ENCODE results near the gene ADTRP.
"Not testable (repeated sequence)": the region's sequence is repeated elsewhere in the genome, so short reads cannot be mapped to it uniquely, and the experiment has no call there.

Gene ADTRP

DNA sequence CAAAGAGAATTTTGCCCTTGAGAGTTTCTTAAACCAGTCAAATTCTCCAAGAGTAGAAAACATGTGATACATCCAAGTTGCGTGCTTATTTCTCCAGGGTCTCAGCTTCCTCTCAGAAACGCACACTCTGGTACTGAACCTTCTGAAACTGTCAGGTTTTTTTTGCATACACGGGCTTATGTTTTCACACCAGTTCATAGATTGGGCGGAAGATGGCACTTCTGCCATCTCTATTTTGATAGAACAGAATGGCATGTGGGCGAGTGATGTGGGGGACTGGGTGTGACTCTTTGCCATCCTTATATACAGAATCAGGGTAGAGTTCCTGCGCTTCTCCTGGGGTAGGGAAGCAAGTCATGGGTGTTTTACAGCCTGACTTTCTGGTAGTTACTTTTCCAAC lies 56.4 kb downstream of the ADTRP start:
- no peak for DNase-seq

DNA sequence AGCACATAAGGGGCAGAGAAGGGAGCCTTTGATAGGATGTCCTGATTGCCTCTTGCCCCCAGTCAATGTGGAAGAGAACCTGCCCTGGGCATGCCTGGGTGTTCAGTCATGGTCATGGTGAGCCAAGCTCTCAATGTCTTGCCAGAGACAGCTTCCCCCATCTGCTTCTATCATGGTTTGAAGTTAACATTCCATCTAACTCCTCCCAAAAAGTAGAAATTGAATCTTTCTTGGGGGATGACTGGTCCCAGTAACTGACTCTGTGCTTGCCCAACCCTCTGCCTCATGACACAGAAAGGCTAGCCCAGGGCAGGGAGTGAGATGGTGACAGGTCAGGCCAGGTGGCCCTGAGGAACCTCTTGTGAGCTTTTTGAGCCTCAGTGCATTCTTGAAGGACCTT lies 60.1 kb downstream of the ADTRP start:
- DNase-seq = no peak

- no peak for DNase-seq
These were observed 60.6 kb downstream of the ADTRP start for GRCh38 chr6:11718031-11718430.

GRCh38 chr6:11714798-11715285 lies 63.8 kb downstream of the ADTRP start:
- no peak for DNase-seq

GRCh38 chr6:11714116-11714797 lies 64.3 kb downstream of the ADTRP start:
- DNase-seq = peak; percentile 52

- peak; percentile 51 for DNase-seq
These were observed 65.8 kb downstream of the ADTRP start for GRCh38 chr6:11712760-11713159.

DNA sequence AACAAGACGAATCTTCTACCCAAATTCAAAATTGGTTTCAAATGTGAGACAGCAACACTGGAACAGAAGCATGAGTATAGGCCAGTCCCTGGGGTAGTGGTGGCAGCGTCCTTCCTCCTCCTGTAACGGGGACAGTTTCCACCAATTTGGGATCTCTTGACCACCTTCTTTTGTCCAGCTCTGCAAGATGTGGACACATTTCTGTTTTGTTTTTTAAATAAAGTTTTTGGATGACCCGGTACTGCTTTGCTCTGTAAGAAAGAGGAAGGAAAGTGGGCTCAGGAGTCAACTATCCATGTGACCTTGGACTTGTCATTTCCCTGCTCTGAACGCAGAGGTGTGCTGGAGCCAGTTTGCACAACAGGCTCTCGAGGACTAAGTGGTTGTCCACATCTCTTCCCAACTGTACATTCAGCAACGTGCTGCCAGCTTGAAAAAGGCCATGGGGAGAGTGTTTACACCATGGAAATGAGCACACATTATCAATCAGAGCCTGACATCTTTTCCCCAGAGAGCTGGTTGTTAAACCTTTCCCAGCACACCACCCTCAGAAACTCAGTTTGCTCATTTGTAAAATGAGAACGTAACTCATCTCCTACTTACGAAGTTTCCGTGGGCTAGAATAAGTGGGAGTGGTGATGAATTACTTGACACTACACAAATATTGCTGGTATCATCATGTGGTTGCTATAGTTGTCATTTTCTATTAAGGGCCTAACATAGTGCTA lies 66.5 kb downstream of the ADTRP start:
- DNase-seq = peak; percentile 56

- DNase-seq = peak; percentile 84
These were observed 67.3 kb downstream of the ADTRP start for GRCh38 chr6:11711003-11711983.

- DNase-seq = peak; percentile 69
These were observed 68.3 kb downstream of the ADTRP start for GRCh38 chr6:11710311-11710761.

DNA sequence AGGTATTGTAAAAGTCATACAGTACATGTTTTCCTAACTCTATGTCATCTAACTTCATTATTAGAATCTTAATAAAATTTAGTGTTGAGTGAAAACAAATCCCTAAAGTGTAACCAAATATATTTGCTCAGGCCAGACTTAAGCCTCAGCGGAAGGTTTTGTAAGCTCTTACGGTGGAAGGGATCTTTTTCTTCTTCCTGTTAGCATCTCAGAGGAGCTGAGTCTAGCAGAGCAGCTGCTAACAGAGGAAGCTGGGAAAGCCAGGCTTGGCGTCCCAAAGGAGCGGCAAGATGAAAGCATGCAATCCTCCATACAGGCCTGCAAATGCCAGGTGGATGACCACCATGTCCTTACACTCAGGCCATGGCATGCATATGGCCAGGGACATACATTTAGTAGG lies 72.4 kb downstream of the ADTRP start:
- no peak for DNase-seq

DNA sequence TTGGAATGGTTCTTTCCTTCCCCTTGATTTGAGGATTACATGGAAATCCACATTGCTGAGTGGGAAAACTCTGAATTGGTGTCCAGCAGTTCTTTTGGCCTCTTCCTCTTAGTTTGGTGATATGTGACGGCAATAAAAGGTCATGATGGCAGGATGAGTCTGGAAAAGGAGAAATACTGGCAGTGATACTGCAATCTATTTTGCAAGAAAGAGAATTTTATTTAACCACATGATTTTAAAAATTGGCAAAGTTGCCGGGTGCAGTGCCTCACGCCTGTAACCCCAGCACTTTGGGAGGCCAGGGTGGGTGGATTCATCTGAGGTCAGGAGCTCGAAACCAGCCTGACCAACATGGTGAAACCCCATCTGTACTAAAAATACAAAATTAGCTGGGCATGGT lies 73.1 kb downstream of the ADTRP start:
- no peak for DNase-seq

GRCh38 chr6:11705069-11705468 lies 73.5 kb downstream of the ADTRP start:
- no peak for DNase-seq

- no peak for DNase-seq
These were observed 74.9 kb downstream of the ADTRP start for GRCh38 chr6:11703725-11704124.

- DNase-seq = no peak
These were observed 76.0 kb downstream of the ADTRP start for GRCh38 chr6:11702500-11703130.

GRCh38 chr6:11702089-11702488 lies 76.5 kb downstream of the ADTRP start:
- DNase-seq = no peak

DNA sequence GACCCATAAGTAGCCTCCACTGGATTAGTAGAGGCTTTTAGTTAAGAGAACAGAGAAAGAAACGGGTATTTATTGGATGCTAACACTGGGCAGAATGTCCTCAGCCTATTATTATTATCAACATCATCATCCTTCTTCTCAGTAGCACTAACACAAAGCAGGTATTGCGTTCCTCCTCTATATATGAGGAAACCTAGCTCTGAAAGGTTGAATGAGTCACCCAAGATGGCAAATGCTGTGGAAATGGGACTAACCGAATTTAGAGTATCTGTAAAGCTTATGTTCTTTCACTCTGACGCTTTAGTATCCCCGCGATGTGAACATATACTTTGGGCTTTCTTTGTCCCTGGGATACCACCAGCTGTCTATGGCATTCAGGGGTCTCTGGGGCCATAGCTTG lies 77.0 kb downstream of the ADTRP start:
- DNase-seq = no peak

DNA sequence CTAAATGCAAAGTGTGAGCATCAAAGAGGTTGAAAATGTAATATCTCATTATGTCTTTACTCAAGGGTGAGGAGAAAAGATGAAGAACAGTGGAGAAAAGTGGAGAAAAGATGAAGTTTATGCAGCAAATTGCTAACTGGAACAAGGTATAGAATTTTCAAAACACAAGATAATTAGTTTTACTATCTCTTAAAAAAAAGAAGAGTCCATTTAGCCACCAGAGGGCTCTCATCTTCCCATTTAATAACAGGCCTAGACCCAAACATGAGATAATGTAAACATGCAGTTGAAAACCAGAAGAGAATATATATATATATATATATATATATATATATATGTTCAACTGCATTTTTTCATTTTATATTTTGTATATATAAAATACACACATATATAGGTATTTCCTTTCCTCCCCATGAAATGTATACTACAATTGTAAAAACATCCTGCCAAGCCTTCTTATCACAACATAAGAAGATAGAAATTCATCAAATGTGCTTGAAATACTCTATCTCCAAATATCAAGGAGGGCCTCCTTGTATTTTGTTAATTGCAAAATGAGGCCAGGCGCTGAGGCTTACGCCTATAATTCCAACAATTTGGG lies 78.4 kb downstream of the ADTRP start:
- DNase-seq = peak; percentile 46

DNA sequence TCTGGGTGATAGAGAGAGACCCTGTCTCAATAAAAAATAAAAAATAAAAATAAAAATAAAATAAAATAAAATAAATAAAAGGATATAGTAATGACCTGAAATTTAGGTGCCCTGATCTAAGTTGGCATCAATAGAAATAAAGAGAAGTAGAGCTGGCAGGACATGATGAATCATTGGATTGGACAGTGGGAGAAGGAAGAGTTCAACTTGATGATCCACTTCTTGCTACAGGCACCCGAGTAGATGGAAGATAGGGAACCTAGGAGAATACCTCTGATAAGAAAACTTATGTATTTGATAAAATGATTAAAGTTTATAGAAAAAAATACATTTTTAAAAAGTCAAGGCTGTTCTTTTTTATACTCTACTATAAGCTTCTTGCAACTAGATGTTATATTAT lies 79.0 kb downstream of the ADTRP start:
- no peak for DNase-seq

GRCh38 chr6:11692451-11693376 lies 85.9 kb downstream of the ADTRP start:
- no peak for DNase-seq

GRCh38 chr6:11689847-11690246 lies 88.8 kb downstream of the ADTRP start:
- DNase-seq = peak; percentile 36

GRCh38 chr6:11689400-11689799 lies 89.2 kb downstream of the ADTRP start:
- DNase-seq = not testable (repeated sequence)
